ENCODE data around the gene CALML3.

GRCh38 chr10:5540891-5541290 is 16.1 kb downstream of the CALML3 start:
- TF ChIP-seq CTCF (IDR thresholded peaks at IDR 0.05): no peak
- no peak for TF ChIP-seq EZH2 (IDR thresholded peaks at IDR 0.05; ENCODE audit: borderline replicate concordance, insufficient read depth, low read depth, low read length, poor library complexity, severe bottlenecking)

Data from B cell (primary cell).